MM.1S (cell line): ENCODE measurements around the gene XK.

ENCODE experiments used
- EZH2 ChIP-seq: fragments of 300-600 bp; sonication (generic); optimal IDR thresholded peaks from 2 replicates; pipeline ENCODE3; 2017; ENCODE audit warnings: low read depth, mild to moderate bottlenecking, antibody characterized with exemption, low read length, mixed read lengths
- TF ChIP-seq, protein P1 (sequence below): fragments of 300-600 bp; sonication (generic); IDR thresholded peaks from 2 replicates; pipeline ENCODE4 v1.5.1; 2016; ENCODE audit warnings: antibody characterized with exemption, low read length, mixed read lengths

DNA sequence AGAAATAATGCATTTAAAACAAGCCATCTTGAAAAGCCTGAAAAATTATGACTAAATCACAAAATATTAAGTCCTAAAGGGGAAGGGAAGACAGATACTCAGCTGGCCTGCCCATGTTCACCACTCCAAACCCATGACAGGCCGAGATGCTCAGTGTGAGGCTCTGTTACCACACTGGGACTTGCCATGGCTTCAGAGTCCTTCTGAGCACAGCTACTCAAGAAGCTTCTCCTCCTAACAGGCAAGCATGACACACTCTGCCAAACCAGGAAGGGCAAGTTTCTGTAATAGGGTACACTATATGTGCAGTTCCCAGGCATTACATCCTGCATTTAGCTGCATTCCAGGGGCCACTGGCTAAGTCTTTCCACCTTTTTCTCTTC is 60.2 kb downstream of the XK start:
- TF ChIP-seq, protein P1, sequence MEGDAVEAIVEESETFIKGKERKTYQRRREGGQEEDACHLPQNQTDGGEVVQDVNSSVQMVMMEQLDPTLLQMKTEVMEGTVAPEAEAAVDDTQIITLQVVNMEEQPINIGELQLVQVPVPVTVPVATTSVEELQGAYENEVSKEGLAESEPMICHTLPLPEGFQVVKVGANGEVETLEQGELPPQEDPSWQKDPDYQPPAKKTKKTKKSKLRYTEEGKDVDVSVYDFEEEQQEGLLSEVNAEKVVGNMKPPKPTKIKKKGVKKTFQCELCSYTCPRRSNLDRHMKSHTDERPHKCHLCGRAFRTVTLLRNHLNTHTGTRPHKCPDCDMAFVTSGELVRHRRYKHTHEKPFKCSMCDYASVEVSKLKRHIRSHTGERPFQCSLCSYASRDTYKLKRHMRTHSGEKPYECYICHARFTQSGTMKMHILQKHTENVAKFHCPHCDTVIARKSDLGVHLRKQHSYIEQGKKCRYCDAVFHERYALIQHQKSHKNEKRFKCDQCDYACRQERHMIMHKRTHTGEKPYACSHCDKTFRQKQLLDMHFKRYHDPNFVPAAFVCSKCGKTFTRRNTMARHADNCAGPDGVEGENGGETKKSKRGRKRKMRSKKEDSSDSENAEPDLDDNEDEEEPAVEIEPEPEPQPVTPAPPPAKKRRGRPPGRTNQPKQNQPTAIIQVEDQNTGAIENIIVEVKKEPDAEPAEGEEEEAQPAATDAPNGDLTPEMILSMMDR, result no peak
- TF ChIP-seq EZH2, result no peak
